ENCODE measurements around the gene CHSY1. TPM values are rescaled to one million over a fixed set of nuclear protein-coding genes. Genes with fewer than 3 reads are reported as not detected.
A peak's percentile ranks its signal among the peaks of the same experiment; 100 is the strongest.

Gene CHSY1
- total and polyA plus RNA-seq, 10 of the 15 experiments (the other 5 are each of a cell fraction or from before 2014, with no cell fraction given), result 1.4 to 31.2 (median 10.5) TPM

DNA sequence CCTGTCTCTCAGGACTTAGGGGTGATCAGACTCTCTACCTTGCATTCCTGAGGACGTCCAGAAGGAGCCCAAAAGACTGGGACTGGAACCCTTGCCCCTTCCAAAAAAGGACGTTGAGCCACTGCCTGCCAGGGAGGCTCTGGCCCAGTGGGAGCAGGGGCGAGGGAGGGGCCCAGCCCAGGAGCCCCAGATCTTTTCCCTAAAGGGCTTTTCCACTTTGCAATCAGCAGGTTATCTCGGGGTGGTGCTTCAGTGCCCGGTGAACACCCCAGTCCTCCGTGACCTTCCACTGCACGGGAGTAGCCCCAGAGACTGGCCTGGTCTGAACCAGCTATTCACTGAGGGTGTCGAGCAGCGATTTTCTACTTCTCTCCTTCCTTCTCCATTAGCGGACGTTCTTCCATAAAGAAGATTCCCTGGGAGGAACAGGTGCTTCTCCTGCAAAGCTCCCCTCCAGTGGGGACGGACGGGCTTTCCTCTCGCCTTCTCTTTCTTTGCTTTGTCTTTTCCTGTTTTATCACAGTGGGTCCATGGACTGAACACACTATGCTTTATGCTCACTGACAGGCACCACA lies 113.7 kb downstream of the CHSY1 start:
- Histone ChIP-seq H3K79me2 (ENCODE audit: control insufficient read depth, insufficient read depth, low read length) (no peaks in the 10 kb centered on the region), H3K4me1 (ENCODE audit: control insufficient read depth, insufficient read depth, low read length) (peaks cover 58% of the 10 kb centered on the region), H2AFZ (ENCODE audit: control insufficient read depth, low read depth, low read length) (0 out of 2 replicates have a peak overlapping the region, but pooled peaks have one; percentile 2), H3K9ac (ENCODE audit: control insufficient read depth, insufficient read depth, low read length) (no peak overlapping the region), H3K4me2 (ENCODE audit: control insufficient read depth, insufficient read depth) (peak overlapping the region; percentile 24), H4K20me1 (ENCODE audit: control insufficient read depth, insufficient read depth) (no peaks in the 10 kb centered on the region), H3K36me3 (ENCODE audit: control insufficient read depth in 2 of 2, insufficient read depth in 2 of 2, low read length in 1 of 2) (no peaks in the 10 kb centered on the region), H3K27me3 (replicated peaks in 1 of 2; ENCODE audit: control insufficient read depth in 2 of 2, insufficient read depth in 2 of 2, low read length in 1 of 2) (no peaks in the 10 kb centered on the region), H3K9me3 (replicated peaks; ENCODE audit: control insufficient read depth, insufficient read depth, low read length) (no peaks in the 10 kb centered on the region; the same call in 2 of the 3 replicates), H3K27ac (ENCODE audit: control insufficient read depth, insufficient read depth) (0 out of 2 replicates have a peak overlapping the region, but pooled peaks have one; percentile 35), H3K4me3 (no peak overlapping the region)
- POLR2A ChIA-PET, result interaction anchor here (0.7 to 1.5 kb wide), 2 partner anchors 10 to 114 kb away, joined by 4 to 5 read pairs; partner anchors contain the start of gene CHSY1
- BruUV-seq (replicated peaks), result no TSS peak
- SMC1A ChIA-PET (ENCODE audit: uncharacterized antibody, unreplicated experiment), result interaction anchor here (0.7 to 3.7 kb wide), 8 partner anchors 12 to 67 kb away, joined by 3 to 41 read pairs (median 4); no protein-coding TSS in a partner anchor
- CTCF ChIA-PET, result interaction anchor here (0.6 to 1.6 kb wide), 9 partner anchors 10 to 120 kb away, joined by 3 to 6 read pairs (median 4); no protein-coding TSS in a partner anchor
- DNase-seq (ENCODE audit: low read depth, low spot score), result no peak
- no peak for ATAC-seq
- in situ Hi-C loops (cut with MboI), result no loop called here
- no peak for FAIRE-seq
- RAD21 ChIA-PET (ENCODE audit: unreplicated experiment), result interaction anchor here (0.8 to 2.1 kb wide), 3 partner anchors 10 to 18 kb away, joined by 3 to 10 read pairs (median 6); no protein-coding TSS in a partner anchor
- no peak for TF ChIP-seq KAT2A (conservative IDR thresholded peaks at IDR 0.05; ENCODE audit: control insufficient read depth, low read depth, low read length)
- TF ChIP-seq IRF4 (IDR thresholded peaks at IDR 0.05; ENCODE audit: low read depth, low read length), result no peak
- TF ChIP-seq, protein P1, sequence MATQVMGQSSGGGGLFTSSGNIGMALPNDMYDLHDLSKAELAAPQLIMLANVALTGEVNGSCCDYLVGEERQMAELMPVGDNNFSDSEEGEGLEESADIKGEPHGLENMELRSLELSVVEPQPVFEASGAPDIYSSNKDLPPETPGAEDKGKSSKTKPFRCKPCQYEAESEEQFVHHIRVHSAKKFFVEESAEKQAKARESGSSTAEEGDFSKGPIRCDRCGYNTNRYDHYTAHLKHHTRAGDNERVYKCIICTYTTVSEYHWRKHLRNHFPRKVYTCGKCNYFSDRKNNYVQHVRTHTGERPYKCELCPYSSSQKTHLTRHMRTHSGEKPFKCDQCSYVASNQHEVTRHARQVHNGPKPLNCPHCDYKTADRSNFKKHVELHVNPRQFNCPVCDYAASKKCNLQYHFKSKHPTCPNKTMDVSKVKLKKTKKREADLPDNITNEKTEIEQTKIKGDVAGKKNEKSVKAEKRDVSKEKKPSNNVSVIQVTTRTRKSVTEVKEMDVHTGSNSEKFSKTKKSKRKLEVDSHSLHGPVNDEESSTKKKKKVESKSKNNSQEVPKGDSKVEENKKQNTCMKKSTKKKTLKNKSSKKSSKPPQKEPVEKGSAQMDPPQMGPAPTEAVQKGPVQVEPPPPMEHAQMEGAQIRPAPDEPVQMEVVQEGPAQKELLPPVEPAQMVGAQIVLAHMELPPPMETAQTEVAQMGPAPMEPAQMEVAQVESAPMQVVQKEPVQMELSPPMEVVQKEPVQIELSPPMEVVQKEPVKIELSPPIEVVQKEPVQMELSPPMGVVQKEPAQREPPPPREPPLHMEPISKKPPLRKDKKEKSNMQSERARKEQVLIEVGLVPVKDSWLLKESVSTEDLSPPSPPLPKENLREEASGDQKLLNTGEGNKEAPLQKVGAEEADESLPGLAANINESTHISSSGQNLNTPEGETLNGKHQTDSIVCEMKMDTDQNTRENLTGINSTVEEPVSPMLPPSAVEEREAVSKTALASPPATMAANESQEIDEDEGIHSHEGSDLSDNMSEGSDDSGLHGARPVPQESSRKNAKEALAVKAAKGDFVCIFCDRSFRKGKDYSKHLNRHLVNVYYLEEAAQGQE (IDR thresholded peaks at IDR 0.05; ENCODE audit: low read depth, low read length), result no peak
- TF ChIP-seq SUZ12 (IDR thresholded peaks at IDR 0.05; ENCODE audit: unreplicated experiment), result no peak
- TF ChIP-seq SMAD5 (IDR thresholded peaks at IDR 0.05; ENCODE audit: low read depth), result no peak
- TF ChIP-seq SMAD1 (IDR thresholded peaks at IDR 0.05; ENCODE audit: low read depth, partially characterized antibody), result no peak
- no peak for TF ChIP-seq MEF2B (IDR thresholded peaks at IDR 0.05; ENCODE audit: partially characterized antibody, poor library complexity, severe bottlenecking)
- TF ChIP-seq FOXK2 (IDR thresholded peaks at IDR 0.05), result no peak
- no peak for TF ChIP-seq EED (IDR thresholded peaks at IDR 0.05; ENCODE audit: low read depth)
- no peak for TF ChIP-seq SP1 (IDR thresholded peaks at IDR 0.05; ENCODE audit: low read depth, low read length)
- intact Hi-C loops (cut with micrococcal nuclease; ENCODE audit: unreplicated experiment), result no loop called here
- 88% methylated on average over 14 of the region's 14 CpGs for WGBS (ENCODE audit: insufficient coverage, insufficient replicate concordance, low lambda C conversion rate, missing lambda C conversion rate)

Measured in GM12878 (cell line).